HUDEP-2 (cell line): ENCODE data around the gene C6orf136.
A peak's percentile ranks its signal among the peaks of the same experiment; 100 is the strongest.

Experiments used
- DNase-seq, 76 experiments: peaks; one replicate each; lab custom pipeline; 2025; ENCODE audit not compliant: unreplicated experiment in 76 of 76; lab: John Stamatoyannopoulos, UW

C6orf136 gene

GRCh38 chr6:30685157-30686008 lies 38.5 kb downstream of the C6orf136 start:
- DNase-seq: no peak

DNA sequence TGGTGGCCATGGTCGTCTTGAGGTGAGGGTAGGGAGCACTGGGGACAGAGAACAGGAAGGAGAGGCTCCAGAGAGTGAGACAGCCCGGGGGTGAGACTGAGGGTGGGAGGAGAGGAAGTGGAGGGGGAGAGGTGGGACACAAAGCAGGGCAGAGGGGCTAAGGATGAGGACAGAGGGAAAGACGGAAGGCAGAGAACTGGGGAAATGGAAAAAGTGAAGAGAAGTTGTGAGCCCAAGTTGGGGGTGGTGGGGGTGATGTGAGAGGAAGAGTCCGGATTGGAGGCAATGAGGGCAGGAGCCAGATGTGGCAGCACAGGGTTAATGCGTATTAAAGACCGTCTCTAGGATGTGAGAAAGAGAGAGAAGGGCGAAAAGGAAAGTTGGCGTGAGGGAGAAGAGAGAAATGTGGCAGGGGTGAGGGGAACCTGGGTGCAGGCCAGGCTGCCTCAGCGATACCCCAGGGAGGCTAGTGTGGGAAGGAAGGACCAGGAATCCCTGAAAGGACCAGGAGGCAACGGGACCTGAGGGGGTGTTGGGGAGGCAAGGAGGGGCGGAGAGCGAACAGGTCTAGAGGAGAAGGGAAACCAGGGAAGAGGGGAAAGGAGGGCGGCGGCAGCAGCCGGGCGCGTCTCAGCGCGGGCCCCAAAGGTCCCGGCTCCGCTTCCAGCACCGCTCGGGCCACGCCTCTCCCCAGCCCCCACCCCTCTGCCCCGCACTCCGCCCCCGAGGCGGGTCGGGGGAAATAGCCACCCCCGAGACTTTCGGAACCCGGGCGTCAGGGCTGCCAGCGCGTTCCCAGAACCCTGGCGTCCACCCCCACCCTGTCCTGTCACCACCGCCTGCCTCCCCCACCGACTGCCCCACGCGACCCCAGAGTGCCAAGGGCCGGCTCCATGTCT lies 39.3 kb downstream of the C6orf136 start, which contains the start of gene PPP1R18:
Gene PPP1R18 (minus strand): TSS at position 637 of the 899 bp plus-strand sequence. CDS start 627 bp downstream, at position 10.
- DNase-seq: peak in 9 of 76 experiments; percentile 17 to 49 (median 29)

DNA sequence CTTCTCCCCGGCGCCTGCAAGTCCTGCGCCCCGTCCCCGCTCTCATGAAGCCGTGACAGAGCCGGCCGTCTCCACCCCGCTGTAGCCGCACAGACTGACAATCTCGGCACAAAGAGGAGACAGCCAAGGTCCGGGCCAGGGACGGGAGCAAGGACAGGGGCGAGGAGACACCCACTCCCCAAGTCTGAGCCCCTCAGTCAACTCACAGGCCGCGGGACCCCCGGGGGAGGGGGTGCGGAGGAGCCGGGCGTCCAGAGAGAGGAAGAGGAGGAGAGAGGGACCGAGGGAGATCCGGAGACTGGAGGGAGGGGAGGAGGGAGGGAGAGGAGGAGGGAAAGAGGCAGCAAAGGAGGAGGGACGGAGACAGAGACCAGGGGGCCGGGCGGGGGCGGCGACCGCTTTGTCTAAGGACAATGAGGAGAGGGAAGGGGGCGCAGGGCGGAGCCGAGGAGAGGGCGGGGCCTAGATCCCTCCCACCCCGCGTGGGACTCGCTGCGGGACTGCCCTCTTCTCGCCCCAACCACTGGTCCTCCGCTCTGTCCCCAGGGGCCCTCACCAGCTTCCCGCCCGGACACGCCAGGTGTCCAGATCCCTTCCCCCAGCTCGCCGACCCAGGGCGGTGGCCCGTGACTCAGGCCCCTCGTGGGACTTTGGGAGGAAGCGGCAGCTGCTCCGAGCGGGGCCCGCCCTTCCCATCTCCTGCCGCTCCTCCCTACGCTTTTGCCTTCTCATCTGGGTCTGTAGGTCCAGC lies 40.1 kb downstream of the C6orf136 start:
- DNase-seq: peak in 61 of 76 experiments; percentile 14 to 82 (median 59)

DNA sequence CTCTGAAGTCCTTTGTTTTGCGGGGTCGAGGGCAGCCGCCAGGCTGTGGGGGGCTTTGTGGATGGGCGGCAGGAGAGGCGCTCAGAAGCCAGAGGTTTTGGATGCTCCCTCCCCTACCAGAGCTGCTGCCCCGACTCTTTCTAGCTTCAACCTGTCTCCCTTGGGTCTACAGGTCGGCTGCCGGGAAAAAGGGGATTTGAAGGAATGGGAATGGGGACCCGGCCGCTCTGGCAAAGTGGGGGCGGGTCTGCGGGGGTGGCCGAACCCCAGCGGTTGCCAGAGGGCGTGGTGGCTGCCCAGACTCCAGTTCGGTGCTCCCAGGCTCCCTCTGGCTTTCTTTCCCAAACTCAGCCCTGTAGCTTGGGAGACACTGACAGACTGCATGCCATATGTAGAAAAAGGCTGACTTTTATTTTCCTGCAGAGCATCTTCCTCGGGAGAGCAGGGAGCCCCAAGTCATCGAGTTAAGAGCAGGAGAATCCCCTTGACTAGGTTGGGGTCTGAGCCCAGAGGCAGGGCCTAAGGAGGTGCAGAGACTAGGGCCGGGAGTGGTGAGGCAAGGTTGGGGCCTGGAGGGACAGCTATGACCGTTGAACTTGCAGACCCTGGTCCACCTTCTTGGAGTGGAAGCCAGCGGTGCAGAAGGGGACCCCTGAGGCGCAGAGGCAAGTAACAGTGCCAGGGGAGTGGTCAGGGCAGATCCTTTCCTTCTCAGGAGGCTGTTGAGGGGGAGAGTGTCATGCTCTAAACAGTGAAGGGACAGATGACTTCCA lies 40.9 kb downstream of the C6orf136 start:
- no peak for DNase-seq

- no peak for DNase-seq
These were observed 41.6 kb downstream of the C6orf136 start for GRCh38 chr6:30688569-30688968.

GRCh38 chr6:30689022-30689865 lies 42.3 kb downstream of the C6orf136 start:
- DNase-seq: no peak

DNA sequence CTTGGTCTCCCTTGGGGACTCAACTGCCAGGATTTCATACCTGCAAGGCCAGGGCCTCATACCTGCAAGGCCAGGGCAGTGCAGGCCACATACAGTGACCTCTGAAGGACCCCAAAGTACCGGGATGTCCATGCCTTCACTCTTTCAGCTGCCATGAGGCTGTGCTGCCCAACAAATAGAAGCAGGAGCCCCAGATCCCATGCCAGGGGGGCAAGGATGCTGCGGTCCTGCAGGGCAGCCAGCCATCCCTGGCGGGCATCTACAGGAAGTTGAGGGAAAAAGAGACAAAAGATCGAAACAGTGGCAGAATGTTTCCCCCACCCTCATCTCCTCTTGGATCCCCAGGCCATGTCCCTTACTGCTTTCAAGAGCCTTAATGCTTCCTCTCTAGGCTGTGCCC lies 43.1 kb downstream of the C6orf136 start:
- no peak for DNase-seq

GRCh38 chr6:30690403-30691207 lies 43.7 kb downstream of the C6orf136 start, which contains the start of gene NRM:
NRM (minus strand) TSS chr6:30690984; CDS start chr6:30690974, 10 bp downstream.
- peak in 70 of 76 experiments; percentile 25 to 97 (median 74) for DNase-seq

DNA sequence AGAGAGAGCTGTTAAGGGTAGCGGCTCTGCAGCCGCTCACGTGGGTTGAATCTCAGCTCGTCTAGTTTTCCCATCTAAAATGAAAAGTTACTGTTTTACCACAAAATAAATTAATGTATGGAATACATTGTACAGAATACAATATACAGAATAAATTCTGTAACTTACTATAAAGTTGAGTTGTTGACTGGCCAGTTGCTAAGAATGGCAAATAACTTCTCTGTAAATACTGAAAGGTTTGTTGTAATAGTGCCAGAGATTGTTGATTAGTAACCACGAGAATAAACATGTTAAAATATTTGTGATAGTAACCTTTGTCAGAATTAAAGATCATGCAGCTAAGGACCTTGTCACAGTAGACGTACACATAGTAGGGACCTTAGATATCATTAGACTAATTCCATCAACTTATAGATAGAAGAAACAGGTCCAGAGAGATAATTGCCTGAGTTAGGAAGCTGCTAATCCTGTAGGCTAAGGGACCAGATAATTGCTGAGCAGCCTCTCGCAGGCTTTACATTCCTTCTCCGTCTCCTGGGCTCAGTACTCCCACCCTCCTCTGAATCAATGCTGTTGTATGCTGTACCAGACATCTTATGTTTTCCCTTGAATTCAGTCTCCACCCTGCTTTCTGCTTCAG lies 44.4 kb downstream of the C6orf136 start:
- DNase-seq: no peak

- no peak for DNase-seq
These were observed 49.5 kb downstream of the C6orf136 start for GRCh38 chr6:30696432-30696831.

DNA sequence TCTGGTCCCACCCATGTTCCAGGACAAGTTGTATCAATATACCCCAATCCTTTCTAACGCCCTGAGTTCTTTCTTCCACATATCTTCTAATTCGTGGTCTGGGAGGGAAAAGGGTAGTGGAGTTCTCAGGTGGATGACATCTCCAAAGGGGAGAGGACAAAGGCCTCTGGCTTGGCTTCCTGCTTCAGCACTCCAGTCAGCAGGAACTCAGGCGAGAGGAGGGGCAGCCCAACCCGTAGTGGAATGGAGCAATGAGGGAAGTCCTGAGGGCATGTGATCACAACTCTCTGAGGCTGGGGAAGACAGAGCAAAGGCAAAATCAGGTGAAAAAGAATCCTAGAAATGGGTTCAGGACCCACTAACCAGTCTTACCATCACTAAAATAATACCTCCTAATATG lies 53.4 kb downstream of the C6orf136 start:
- DNase-seq: no peak
